ENCODE data around the gene SV2B.

DNA sequence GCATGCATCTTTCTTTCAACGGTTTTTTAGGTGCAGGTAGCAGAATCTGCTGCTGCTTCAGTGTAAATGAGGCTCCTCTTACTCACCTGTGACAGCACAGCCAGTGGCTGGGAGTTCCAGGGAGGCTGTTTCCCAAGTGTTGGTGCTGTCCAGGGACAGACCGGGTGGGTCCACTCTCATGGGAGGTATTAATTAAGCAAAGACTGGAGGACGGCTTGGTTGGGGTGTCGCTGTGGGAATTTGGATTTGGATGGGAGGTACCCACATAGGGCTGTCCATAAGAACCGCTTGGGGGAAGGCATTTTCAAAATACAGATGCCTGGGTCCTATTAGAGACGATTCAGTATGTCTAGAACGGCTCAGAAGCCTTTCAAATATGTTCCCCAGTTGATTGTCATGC, 42.9 kb downstream of the SV2B start:
- TF ChIP-seq, protein P1, sequence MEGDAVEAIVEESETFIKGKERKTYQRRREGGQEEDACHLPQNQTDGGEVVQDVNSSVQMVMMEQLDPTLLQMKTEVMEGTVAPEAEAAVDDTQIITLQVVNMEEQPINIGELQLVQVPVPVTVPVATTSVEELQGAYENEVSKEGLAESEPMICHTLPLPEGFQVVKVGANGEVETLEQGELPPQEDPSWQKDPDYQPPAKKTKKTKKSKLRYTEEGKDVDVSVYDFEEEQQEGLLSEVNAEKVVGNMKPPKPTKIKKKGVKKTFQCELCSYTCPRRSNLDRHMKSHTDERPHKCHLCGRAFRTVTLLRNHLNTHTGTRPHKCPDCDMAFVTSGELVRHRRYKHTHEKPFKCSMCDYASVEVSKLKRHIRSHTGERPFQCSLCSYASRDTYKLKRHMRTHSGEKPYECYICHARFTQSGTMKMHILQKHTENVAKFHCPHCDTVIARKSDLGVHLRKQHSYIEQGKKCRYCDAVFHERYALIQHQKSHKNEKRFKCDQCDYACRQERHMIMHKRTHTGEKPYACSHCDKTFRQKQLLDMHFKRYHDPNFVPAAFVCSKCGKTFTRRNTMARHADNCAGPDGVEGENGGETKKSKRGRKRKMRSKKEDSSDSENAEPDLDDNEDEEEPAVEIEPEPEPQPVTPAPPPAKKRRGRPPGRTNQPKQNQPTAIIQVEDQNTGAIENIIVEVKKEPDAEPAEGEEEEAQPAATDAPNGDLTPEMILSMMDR (IDR thresholded peaks at IDR 0.05), result no peak
- TF ChIP-seq EZH2 (IDR thresholded peaks at IDR 0.05; ENCODE audit: borderline replicate concordance, insufficient read depth, low read depth, low read length, poor library complexity, severe bottlenecking), result no peak

Data from B cell (primary cell).